K562 (cell line): Measurements from ENCODE around the gene CD99L2. TPM values are rescaled to one million over a fixed set of nuclear protein-coding genes. Genes with fewer than 3 reads are reported as not detected.

Experiments
- ATAC-seq: fragments of 200-7000 bp; cut with Tn5 transposase; 3 replicates; pipeline ENCODE4 v1.9.1; 2020; ENCODE audit warnings: moderate library complexity
- BruUV-seq: library from RNA; stranded (reverse); fragments of 400-500 nt; replicated peaks from 2 replicates; lab custom pipeline; 2021; lab: Mats Ljungman, UMichigan
- CTCF ChIA-PET: fragments of 300-600 bp; formaldehyde crosslinking; extraction: SDS; loops from one replicate; lab custom pipeline; 2021; ENCODE audit warnings: low intra/inter-chr PET ratio; lab: Yijun Ruan, JAX
- POLR2A ChIA-PET: fragments of 300-600, 350-650 bp; sonication (Branson Sonifier 250); formaldehyde crosslinking; extraction: SDS; loops from one replicate; lab custom pipeline; 2021; ENCODE audit warnings: antibody characterized with exemption, inconsistent platforms; lab: Yijun Ruan, JAX
- DNase-seq, 4 experiments: peaks; one replicate each; pipeline versions ENCODE4 v3.0.0 to v3.0.0-alpha.2; 2011 to 2018; ENCODE audit warnings: low spot score in 3 of 4, mixed read lengths in 3 of 4; ENCODE audit errors: extremely low read depth in 1 of 4
- FAIRE-seq: peaks from 2 replicates; lab custom pipeline; 2011; peaks lifted over from hg19 to GRCh38; lab: Jason Lieb, UNC
- H2AFZ ChIP-seq: 2 replicates; pipeline ENCODE4 v1.6.0; 2011; ENCODE audit warnings: low read depth, low read length, control low read depth, inconsistent platforms
- H3K27ac ChIP-seq: fragments of 200-600 bp; 3 replicates; pipeline ENCODE4 v1.8.0; 2011; ENCODE audit warnings: low read depth, mild to moderate bottlenecking, control low read depth, inconsistent platforms, low read length, moderate library complexity, mixed read lengths; ENCODE audit errors: extremely low read depth
- H3K27me3 ChIP-seq, 2 experiments: fragments of 300-600 bp in 1 of 2; 2 replicates in 1 of 2; 3 replicates in 1 of 2; pipeline versions ENCODE4 v1.6.0 to v1.8.0; 2011; ENCODE audit warnings: inconsistent platforms in 2 of 2, low read length in 2 of 2, mild to moderate bottlenecking in 1 of 2, mixed read lengths in 1 of 2, moderate library complexity in 1 of 2; ENCODE audit not compliant: control insufficient read depth in 2 of 2, insufficient read depth in 2 of 2
- H3K36me3 ChIP-seq: fragments of 300-600 bp; 3 replicates; pipeline ENCODE4 v1.8.0; 2011; ENCODE audit warnings: mild to moderate bottlenecking, low read length, inconsistent platforms; ENCODE audit not compliant: control insufficient read depth, insufficient read depth
- H3K4me1 ChIP-seq, 2 experiments: fragments of 200-600 bp in 1 of 2; replicated peaks in 1 of 2; 2 replicates in 1 of 2; 3 replicates in 1 of 2; pipeline versions ENCODE4 v1.5.1 to v1.8.0; 2011; ENCODE audit warnings: inconsistent platforms in 2 of 2, low read length in 2 of 2, mild to moderate bottlenecking in 1 of 2, mixed read lengths in 1 of 2, moderate library complexity in 1 of 2; ENCODE audit not compliant: control insufficient read depth in 2 of 2, insufficient read depth in 2 of 2
- H3K4me2 ChIP-seq: 2 replicates; pipeline ENCODE4 v1.6.1; 2011; ENCODE audit warnings: low read length, control low read depth, inconsistent platforms, mixed read lengths; ENCODE audit not compliant: insufficient read depth
- H3K4me3 ChIP-seq: fragments of 200-600 bp; sonication (generic), shearing (Covaris generic); 2 replicates; pipeline ENCODE4 v1.5.1; 2016; ENCODE audit warnings: control low read depth, inconsistent platforms
- H3K79me2 ChIP-seq: fragments of 200-600 bp; 3 replicates; pipeline ENCODE4 v1.8.0; 2011; ENCODE audit warnings: low read length, inconsistent platforms; ENCODE audit not compliant: control insufficient read depth, insufficient read depth
- H3K9ac ChIP-seq, 2 experiments: 2 replicates each; pipeline versions ENCODE4 v1.6.0 to v1.6.1; 2011; ENCODE audit warnings: low read depth in 2 of 2, low read length in 2 of 2, control low read depth in 1 of 2, inconsistent platforms in 1 of 2, mild to moderate bottlenecking in 1 of 2, mixed read lengths in 1 of 2; ENCODE audit not compliant: insufficient read depth in 1 of 2
- H3K9me1 ChIP-seq: one replicate; pipeline ENCODE4 v1.6.0; 2011; ENCODE audit warnings: inconsistent platforms, mild to moderate bottlenecking, low read length, moderate library complexity; ENCODE audit not compliant: control insufficient read depth, insufficient read depth
- H3K9me3 ChIP-seq: replicated peaks from 2 replicates; pipeline ENCODE4 v1.5.1; 2011; ENCODE audit warnings: low read depth, low read length, inconsistent platforms; ENCODE audit not compliant: control insufficient read depth, insufficient read depth
- H4K20me1 ChIP-seq: replicated peaks from 2 replicates; pipeline ENCODE4 v1.6.1; 2011; ENCODE audit warnings: low read length, inconsistent platforms, mixed read lengths; ENCODE audit not compliant: control insufficient read depth, insufficient read depth
- RAD21 ChIP-seq, 2 experiments: fragments of 250-450 bp in 1 of 2; fragments of 450-650 bp in 1 of 2; sonication (Bioruptor Pico) in 1 of 2; formaldehyde crosslinking in 1 of 2; IDR thresholded peaks in 1 of 2; conservative IDR thresholded peaks in 1 of 2; 2 replicates each; pipeline versions ENCODE4 v1.4.0 to v1.8.0; 2020 to 2022; ENCODE audit warnings: mild to moderate bottlenecking in 2 of 2, moderate library complexity in 1 of 2
- ZNF695 ChIP-seq: fragments of 450-650 bp; formaldehyde crosslinking; IDR thresholded peaks from 2 replicates; pipeline ENCODE4 v1.4.0; 2020; ENCODE audit warnings: mild to moderate bottlenecking, moderate library complexity
- WGBS: fragments of 100-300 bp; shearing (Covaris generic); methylation state at CpG from one replicate; pipeline ENCODE4 v1.1.6; 2016; ENCODE audit warnings: low coverage, mixed read lengths; ENCODE audit not compliant: insufficient coverage; ENCODE audit errors: missing lambda C conversion rate; 5-methylcytosine and 5-hydroxymethylcytosine counted together
- in situ Hi-C: fragments of 300-500 bp; cut with MboI; formaldehyde crosslinking; loops from 4 replicates; pipeline ENCODE4 v1.15.0; 2018; ENCODE audit warnings: inconsistent platforms, mixed read lengths
- intact Hi-C: fragments of 100-400 bp; cut with micrococcal nuclease; formaldehyde crosslinking; loops from 2 replicates; pipeline ENCODE4 v1.14.2; 2022
- polyA plus RNA-seq, 8 experiments: library from polyadenylated mRNA; depleted of rRNA in 4 of 8; stranded (reverse) in 5 of 8; unstranded in 3 of 8; fragments of >200 nt; fragmentation: Nextera tagmentation in 2 of 8; fragmentation: Illumina TruSeq in 1 of 8; extraction: Ambion mirVana in 2 of 8; extraction: Trizol in 1 of 8; gene quantifications; 2 replicates each; pipeline versions ENCODE4 v1.2.1 to v1.2.3, GENCODE V29; 2011 to 2014; ENCODE audit warnings: inconsistent platforms in 1 of 8, missing spikeins in 1 of 8
- total RNA-seq, 7 experiments: library from RNA; depleted of rRNA in 6 of 7; stranded (reverse); fragments of >200 nt in 6 of 7; fragmentation: Illumina TruSeq in 2 of 7; extraction: Trizol in 2 of 7; gene quantifications; 2 replicates each; pipeline versions ENCODE4 v1.2.1 to v1.2.3, GENCODE V29; 2011 to 2021; ENCODE audit warnings: low replicate concordance in 1 of 7
- TF ChIP-seq, protein P1 (sequence below), 3 experiments: IDR thresholded peaks in 2 of 3; conservative IDR thresholded peaks in 1 of 3; 2 replicates each; pipeline ENCODE4 v1.5.1; 2011 to 2012; ENCODE audit warnings: low read length in 3 of 3, mild to moderate bottlenecking in 3 of 3, control low read depth in 2 of 3, improper control_type of control experiment in 1 of 3, inconsistent platforms in 1 of 3, low read depth in 1 of 3, mixed read lengths in 1 of 3, moderate library complexity in 1 of 3; ENCODE audit not compliant: insufficient read depth in 2 of 3

CD99L2 gene
- total and polyA plus RNA-seq, 9 of the 15 experiments (the other 6 are each of a cell fraction or from before 2014, with no cell fraction given), result 0.76 to 19.0 (median 11.9) TPM

- DNase-seq (peak in 3 of 4 experiments; percentile 14 to 27 (median 20)), FAIRE-seq (peak; percentile 51), ATAC-seq (peak; percentile 77)
- intact Hi-C loops, result loop anchor here (1.0 kb wide), 1 partner anchor 316 kb away; no protein-coding TSS in a partner anchor
- H3K4me3 ChIP-seq, result no peak overlapping the region
- H3K9me3 ChIP-seq, result no peaks in the 10 kb centered on the region
- H2AFZ ChIP-seq, result no peak overlapping the region
- H3K79me2 ChIP-seq, result no peaks in the 10 kb centered on the region
- H3K9me1 ChIP-seq, result no peaks in the 10 kb centered on the region
- H3K4me2 ChIP-seq, result peak overlapping the region; percentile 60; the same call in 1 of the 2 replicates
- H3K36me3 ChIP-seq, result peaks cover 10% of the 10 kb centered on the region; the same call in 2 of the 3 replicates
- no peak overlapping the region for H3K9ac ChIP-seq
- H4K20me1 ChIP-seq, result no peaks in the 10 kb centered on the region
- in situ Hi-C loops, result loop anchor here (25.0 kb wide), 1 partner anchor 921 kb away; the partner anchor contains the start of gene PRRG3
- TF ChIP-seq, protein P1, sequence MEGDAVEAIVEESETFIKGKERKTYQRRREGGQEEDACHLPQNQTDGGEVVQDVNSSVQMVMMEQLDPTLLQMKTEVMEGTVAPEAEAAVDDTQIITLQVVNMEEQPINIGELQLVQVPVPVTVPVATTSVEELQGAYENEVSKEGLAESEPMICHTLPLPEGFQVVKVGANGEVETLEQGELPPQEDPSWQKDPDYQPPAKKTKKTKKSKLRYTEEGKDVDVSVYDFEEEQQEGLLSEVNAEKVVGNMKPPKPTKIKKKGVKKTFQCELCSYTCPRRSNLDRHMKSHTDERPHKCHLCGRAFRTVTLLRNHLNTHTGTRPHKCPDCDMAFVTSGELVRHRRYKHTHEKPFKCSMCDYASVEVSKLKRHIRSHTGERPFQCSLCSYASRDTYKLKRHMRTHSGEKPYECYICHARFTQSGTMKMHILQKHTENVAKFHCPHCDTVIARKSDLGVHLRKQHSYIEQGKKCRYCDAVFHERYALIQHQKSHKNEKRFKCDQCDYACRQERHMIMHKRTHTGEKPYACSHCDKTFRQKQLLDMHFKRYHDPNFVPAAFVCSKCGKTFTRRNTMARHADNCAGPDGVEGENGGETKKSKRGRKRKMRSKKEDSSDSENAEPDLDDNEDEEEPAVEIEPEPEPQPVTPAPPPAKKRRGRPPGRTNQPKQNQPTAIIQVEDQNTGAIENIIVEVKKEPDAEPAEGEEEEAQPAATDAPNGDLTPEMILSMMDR (IDR thresholded peaks at IDR 0.05 in 2 of 3, conservative IDR thresholded peaks at IDR 0.05 in 1 of 3; ENCODE audit: insufficient read depth in 2 of 3, low read depth in 1 of 3, low read length in 3 of 3), result peak; percentile 33 to 38 (median 37); a peak in 3 of 6 replicates
- peak in 1 of 2 experiments; percentile 39; a peak in 2 of 4 replicates for TF ChIP-seq RAD21 (CRISPR knock-in tag; conservative IDR thresholded peaks at IDR 0.05 in 1 of 2, IDR thresholded peaks at IDR 0.05 in 1 of 2)
- no peak for TF ChIP-seq ZNF695
- TSS peak; percentile 44 for BruUV-seq
- CTCF ChIA-PET, result no interaction called here
- H3K4me1 ChIP-seq, result peaks cover 16 to 22% of the 10 kb centered on the region in 2 experiments; a peak in 4 of 5 replicates
- no peaks in the 10 kb centered on the region for H3K27me3 ChIP-seq
- H3K27ac ChIP-seq, result peak overlapping the region; percentile 47; the same call in 1 of the 3 replicates
- POLR2A ChIA-PET, result no interaction called here
- 83% methylated on average over 7 of the region's 13 CpGs for WGBS
These were observed 132.0 kb downstream of the CD99L2 start for GRCh38 chrX:150766351-150767044.
